HEK293 (cell line): ENCODE data around the gene USP24.

Experiments used
- EGR2 ChIP-seq: fragments of 450-650 bp; formaldehyde crosslinking; IDR thresholded peaks from 2 replicates; pipeline ENCODE4 v1.5.1; 2016; ENCODE audit warnings: low read depth, missing biosample characterization, missing genetic modification characterization
- GLI2 ChIP-seq: fragments of 450-650 bp; formaldehyde crosslinking; IDR thresholded peaks from 2 replicates; pipeline ENCODE4; 2017; ENCODE audit warnings: missing biosample characterization, missing genetic modification characterization, low read depth, borderline replicate concordance
- GLIS1 ChIP-seq: fragments of 450-650 bp; formaldehyde crosslinking; IDR thresholded peaks from 2 replicates; pipeline ENCODE4 v1.5.1; 2016; ENCODE audit warnings: missing biosample characterization, missing genetic modification characterization
- GLIS2 ChIP-seq: fragments of 450-650 bp; formaldehyde crosslinking; IDR thresholded peaks from 2 replicates; pipeline ENCODE4 v1.5.1; 2016; ENCODE audit warnings: missing biosample characterization, missing genetic modification characterization
- IKZF3 ChIP-seq: fragments of 450-650 bp; IDR thresholded peaks from 2 replicates; pipeline ENCODE4 v1.5.0; 2018; ENCODE audit warnings: missing biosample characterization, mild to moderate bottlenecking, missing genetic modification characterization, moderate library complexity
- KLF16 ChIP-seq: fragments of 450-650 bp; formaldehyde crosslinking; IDR thresholded peaks from 2 replicates; pipeline ENCODE4 v1.5.1; 2017; ENCODE audit warnings: missing biosample characterization, missing genetic modification characterization
- KLF9 ChIP-seq: fragments of 450-650 bp; formaldehyde crosslinking; IDR thresholded peaks from 2 replicates; pipeline ENCODE4 v1.5.1; 2016; ENCODE audit warnings: missing biosample characterization, missing genetic modification characterization, low read depth
- MYNN ChIP-seq: fragments of 450-650 bp; formaldehyde crosslinking; IDR thresholded peaks from 2 replicates; pipeline ENCODE4 v1.5.1; 2016; ENCODE audit warnings: missing biosample characterization, missing genetic modification characterization, borderline replicate concordance
- PRDM1 ChIP-seq: fragments of 450-650 bp; formaldehyde crosslinking; IDR thresholded peaks from 2 replicates; pipeline ENCODE4; 2016; ENCODE audit warnings: missing biosample characterization, missing genetic modification characterization
- SP3 ChIP-seq: fragments of 450-650 bp; formaldehyde crosslinking; IDR thresholded peaks from 2 replicates; pipeline ENCODE4 v1.5.1; 2016; ENCODE audit warnings: missing biosample characterization, missing genetic modification characterization
- WT1 ChIP-seq: fragments of 450-650 bp; formaldehyde crosslinking; IDR thresholded peaks from 2 replicates; pipeline ENCODE4 v1.5.1; 2016; ENCODE audit warnings: missing biosample characterization, missing genetic modification characterization
- ZBTB20 ChIP-seq: fragments of 450-650 bp; formaldehyde crosslinking; IDR thresholded peaks from 2 replicates; pipeline ENCODE4 v1.5.1; 2016; ENCODE audit warnings: missing biosample characterization, missing genetic modification characterization
- ZBTB21 ChIP-seq: fragments of 450-650 bp; formaldehyde crosslinking; IDR thresholded peaks from 2 replicates; pipeline ENCODE4 v1.5.1; 2017; ENCODE audit warnings: missing biosample characterization, missing genetic modification characterization
- ZFP41 ChIP-seq: fragments of 450-650 bp; formaldehyde crosslinking; IDR thresholded peaks from 2 replicates; pipeline ENCODE4 v1.5.1; 2016; ENCODE audit warnings: missing biosample characterization, missing genetic modification characterization, borderline replicate concordance
- ZNF175 ChIP-seq: fragments of 450-650 bp; formaldehyde crosslinking; IDR thresholded peaks from 2 replicates; pipeline ENCODE4 v1.5.1; 2016; ENCODE audit warnings: missing biosample characterization, missing genetic modification characterization
- ZNF184 ChIP-seq: fragments of 450-650 bp; IDR thresholded peaks from 2 replicates; pipeline ENCODE4 v1.5.1; 2018; ENCODE audit warnings: missing biosample characterization, mild to moderate bottlenecking, missing genetic modification characterization
- ZNF202 ChIP-seq: fragments of 450-650 bp; formaldehyde crosslinking; IDR thresholded peaks from 2 replicates; pipeline ENCODE4 v1.5.1; 2016; ENCODE audit warnings: missing biosample characterization, missing genetic modification characterization, borderline replicate concordance
- ZNF335 ChIP-seq: fragments of 450-650 bp; formaldehyde crosslinking; conservative IDR thresholded peaks from 2 replicates; pipeline ENCODE4 v1.5.1; 2016; ENCODE audit warnings: missing biosample characterization, missing genetic modification characterization
- ZNF341 ChIP-seq: fragments of 450-650 bp; formaldehyde crosslinking; IDR thresholded peaks from 2 replicates; pipeline ENCODE4; 2016; ENCODE audit warnings: low read depth, missing biosample characterization, missing genetic modification characterization
- ZNF423 ChIP-seq: fragments of 450-650 bp; formaldehyde crosslinking; IDR thresholded peaks from 2 replicates; pipeline ENCODE4 v1.5.1; 2016; ENCODE audit warnings: missing biosample characterization, missing genetic modification characterization
- ZNF501 ChIP-seq: fragments of 450-650 bp; formaldehyde crosslinking; IDR thresholded peaks from 2 replicates; pipeline ENCODE4 v1.5.1; 2016; ENCODE audit warnings: missing biosample characterization, missing genetic modification characterization
- ZNF513 ChIP-seq: fragments of 450-650 bp; IDR thresholded peaks from 2 replicates; pipeline ENCODE4 v1.5.1; 2018; ENCODE audit warnings: missing biosample characterization, missing genetic modification characterization
- ZNF529 ChIP-seq: fragments of 450-650 bp; formaldehyde crosslinking; IDR thresholded peaks from 2 replicates; pipeline ENCODE4 v1.5.1; 2017; ENCODE audit warnings: missing genetic modification characterization, missing biosample characterization; ENCODE audit not compliant: insufficient replicate concordance
- ZNF544 ChIP-seq: fragments of 450-650 bp; formaldehyde crosslinking; IDR thresholded peaks from 2 replicates; pipeline ENCODE4 v1.5.0; 2017; ENCODE audit warnings: missing biosample characterization, missing genetic modification characterization
- ZNF548 ChIP-seq: fragments of 450-650 bp; formaldehyde crosslinking; IDR thresholded peaks from 2 replicates; pipeline ENCODE4 v1.5.1; 2016; ENCODE audit warnings: missing biosample characterization, missing genetic modification characterization
- ZNF600 ChIP-seq: fragments of 450-650 bp; formaldehyde crosslinking; IDR thresholded peaks from 2 replicates; pipeline ENCODE4 v1.5.1; 2016; ENCODE audit warnings: missing biosample characterization, missing genetic modification characterization
- ZNF610 ChIP-seq: fragments of 450-650 bp; formaldehyde crosslinking; IDR thresholded peaks from 2 replicates; pipeline ENCODE4 v1.5.1; 2016; ENCODE audit warnings: missing biosample characterization, missing genetic modification characterization, borderline replicate concordance
- ZNF623 ChIP-seq: fragments of 450-650 bp; formaldehyde crosslinking; IDR thresholded peaks from 2 replicates; pipeline ENCODE4 v1.5.1; 2016; ENCODE audit warnings: missing biosample characterization, missing genetic modification characterization
- ZNF626 ChIP-seq: fragments of 450-650 bp; sonication (Bioruptor Pico); formaldehyde crosslinking; IDR thresholded peaks from 2 replicates; pipeline ENCODE4 v1.5.1; 2018; ENCODE audit warnings: missing biosample characterization, missing genetic modification characterization, inconsistent platforms
- ZNF677 ChIP-seq: fragments of 450-650 bp; IDR thresholded peaks from 2 replicates; pipeline ENCODE4 v1.5.0; 2018; ENCODE audit warnings: missing biosample characterization, mild to moderate bottlenecking, missing genetic modification characterization, moderate library complexity
- ZNF843 ChIP-seq: fragments of 450-650 bp; formaldehyde crosslinking; IDR thresholded peaks from 2 replicates; pipeline ENCODE4 v1.5.1; 2016; ENCODE audit warnings: missing biosample characterization, missing genetic modification characterization
- ZSCAN30 ChIP-seq: fragments of 450-650 bp; IDR thresholded peaks from 2 replicates; pipeline ENCODE4 v1.5.1; 2018; ENCODE audit warnings: missing biosample characterization, mild to moderate bottlenecking, missing genetic modification characterization, moderate library complexity
- TF ChIP-seq, protein P1 (sequence below): fragments of 450-650 bp; formaldehyde crosslinking; optimal IDR thresholded peaks from 2 replicates; pipeline ENCODE3; 2016; ENCODE audit warnings: missing biosample characterization, mild to moderate bottlenecking, missing genetic modification characterization
- TF ChIP-seq, protein P2 (sequence below): fragments of 450-650 bp; formaldehyde crosslinking; IDR thresholded peaks from 2 replicates; pipeline ENCODE4 v1.5.1; 2017; ENCODE audit warnings: missing biosample characterization, missing genetic modification characterization
- TF ChIP-seq, protein P3 (sequence below): fragments of 450-650 bp; formaldehyde crosslinking; IDR thresholded peaks from 2 replicates; pipeline ENCODE4 v1.5.1; 2016; ENCODE audit warnings: missing biosample characterization, missing genetic modification characterization

Gene USP24

DNA sequence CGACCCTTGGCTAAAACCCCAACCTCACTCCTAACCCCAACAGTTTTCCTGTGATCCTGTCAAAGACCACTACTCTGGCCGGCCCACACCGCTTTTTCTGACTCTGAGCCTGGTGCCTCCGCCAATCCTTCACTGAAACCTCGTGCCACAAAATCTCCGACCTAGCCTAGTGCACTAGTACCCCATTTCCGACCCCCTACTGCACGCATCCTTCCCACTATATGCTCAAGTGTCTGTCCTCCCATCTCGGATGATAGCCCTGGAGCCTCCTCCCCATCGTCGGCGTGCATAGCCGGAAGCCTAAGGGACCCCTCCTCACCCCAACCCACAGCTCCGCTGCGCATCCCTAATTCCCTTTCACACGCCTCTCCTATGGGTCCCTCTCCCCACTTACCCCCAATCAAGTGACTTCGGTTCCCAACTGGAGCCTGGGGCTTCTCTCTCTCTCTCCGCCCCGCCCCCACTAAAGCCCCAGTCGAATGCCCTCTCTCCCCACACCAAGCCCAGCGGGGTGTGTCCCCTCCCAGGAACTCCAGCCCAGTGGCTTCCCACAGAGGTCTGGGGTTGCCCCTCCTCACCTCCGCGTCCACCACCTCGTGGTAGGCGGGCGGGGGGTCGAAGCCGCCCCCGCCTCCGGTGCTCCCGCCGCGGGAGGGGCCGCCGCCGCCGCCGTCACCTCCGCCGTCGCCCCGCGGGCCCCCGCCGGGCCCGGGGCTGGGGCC, 791 bp downstream of the USP24 start (continued):
- TF ChIP-seq, protein P1, sequence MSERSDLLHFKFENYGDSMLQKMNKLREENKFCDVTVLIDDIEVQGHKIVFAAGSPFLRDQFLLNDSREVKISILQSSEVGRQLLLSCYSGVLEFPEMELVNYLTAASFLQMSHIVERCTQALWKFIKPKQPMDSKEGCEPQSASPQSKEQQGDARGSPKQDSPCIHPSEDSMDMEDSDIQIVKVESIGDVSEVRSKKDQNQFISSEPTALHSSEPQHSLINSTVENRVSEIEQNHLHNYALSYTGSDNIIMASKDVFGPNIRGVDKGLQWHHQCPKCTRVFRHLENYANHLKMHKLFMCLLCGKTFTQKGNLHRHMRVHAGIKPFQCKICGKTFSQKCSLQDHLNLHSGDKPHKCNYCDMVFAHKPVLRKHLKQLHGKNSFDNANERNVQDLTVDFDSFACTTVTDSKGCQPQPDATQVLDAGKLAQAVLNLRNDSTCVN (tag by site-specific recombination): peak; percentile 6
- TF ChIP-seq ZNF335 (peak; percentile 61), ZNF544 (tag by site-specific recombination) (no peak), ZNF600 (tag by site-specific recombination) (peak; percentile 32), MYNN (no peak), ZNF626 (tag by site-specific recombination) (no peak), KLF16 (tag by site-specific recombination) (peak; percentile 66; the same call in 1 of the 2 replicates), ZSCAN30 (no peak), EGR2 (tag by site-specific recombination) (peak; percentile 81), PRDM1 (tag by site-specific recombination) (peak; percentile 62; the same call in 1 of the 2 replicates), ZNF202 (no peak), ZNF423 (tag by site-specific recombination) (peak; percentile 90), ZNF610 (tag by site-specific recombination) (0 out of 2 replicates have a peak, but pooled peaks have one; percentile 33), KLF9 (tag by site-specific recombination) (peak; percentile 89), ZNF175 (tag by site-specific recombination) (no peak), ZNF341 (tag by site-specific recombination) (peak; percentile 16; the same call in 1 of the 2 replicates), WT1 (peak; percentile 90), ZNF843 (tag by site-specific recombination) (no peak), SP3 (tag by site-specific recombination) (peak; percentile 81), ZBTB21 (tag by site-specific recombination) (no peak), ZBTB20 (peak; percentile 69), ZNF677 (no peak), GLI2 (tag by site-specific recombination) (no peak), ZNF513 (tag by site-specific recombination) (no peak), ZFP41 (tag by site-specific recombination) (no peak), ZNF623 (no peak), GLIS2 (peak; percentile 98), IKZF3 (tag by site-specific recombination) (peak; percentile 78), ZNF501 (tag by site-specific recombination) (peak; percentile 74; the same call in 1 of the 2 replicates), ZNF184 (tag by site-specific recombination) (no peak), ZNF529 (tag by site-specific recombination) (no peak), GLIS1 (tag by site-specific recombination) (peak; percentile 93), ZNF548 (tag by site-specific recombination) (no peak)
- TF ChIP-seq, protein P2, sequence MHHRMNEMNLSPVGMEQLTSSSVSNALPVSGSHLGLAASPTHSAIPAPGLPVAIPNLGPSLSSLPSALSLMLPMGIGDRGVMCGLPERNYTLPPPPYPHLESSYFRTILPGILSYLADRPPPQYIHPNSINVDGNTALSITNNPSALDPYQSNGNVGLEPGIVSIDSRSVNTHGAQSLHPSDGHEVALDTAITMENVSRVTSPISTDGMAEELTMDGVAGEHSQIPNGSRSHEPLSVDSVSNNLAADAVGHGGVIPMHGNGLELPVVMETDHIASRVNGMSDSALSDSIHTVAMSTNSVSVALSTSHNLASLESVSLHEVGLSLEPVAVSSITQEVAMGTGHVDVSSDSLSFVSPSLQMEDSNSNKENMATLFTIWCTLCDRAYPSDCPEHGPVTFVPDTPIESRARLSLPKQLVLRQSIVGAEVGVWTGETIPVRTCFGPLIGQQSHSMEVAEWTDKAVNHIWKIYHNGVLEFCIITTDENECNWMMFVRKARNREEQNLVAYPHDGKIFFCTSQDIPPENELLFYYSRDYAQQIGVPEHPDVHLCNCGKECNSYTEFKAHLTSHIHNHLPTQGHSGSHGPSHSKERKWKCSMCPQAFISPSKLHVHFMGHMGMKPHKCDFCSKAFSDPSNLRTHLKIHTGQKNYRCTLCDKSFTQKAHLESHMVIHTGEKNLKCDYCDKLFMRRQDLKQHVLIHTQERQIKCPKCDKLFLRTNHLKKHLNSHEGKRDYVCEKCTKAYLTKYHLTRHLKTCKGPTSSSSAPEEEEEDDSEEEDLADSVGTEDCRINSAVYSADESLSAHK (tag by site-specific recombination): no peak
- TF ChIP-seq, protein P3, sequence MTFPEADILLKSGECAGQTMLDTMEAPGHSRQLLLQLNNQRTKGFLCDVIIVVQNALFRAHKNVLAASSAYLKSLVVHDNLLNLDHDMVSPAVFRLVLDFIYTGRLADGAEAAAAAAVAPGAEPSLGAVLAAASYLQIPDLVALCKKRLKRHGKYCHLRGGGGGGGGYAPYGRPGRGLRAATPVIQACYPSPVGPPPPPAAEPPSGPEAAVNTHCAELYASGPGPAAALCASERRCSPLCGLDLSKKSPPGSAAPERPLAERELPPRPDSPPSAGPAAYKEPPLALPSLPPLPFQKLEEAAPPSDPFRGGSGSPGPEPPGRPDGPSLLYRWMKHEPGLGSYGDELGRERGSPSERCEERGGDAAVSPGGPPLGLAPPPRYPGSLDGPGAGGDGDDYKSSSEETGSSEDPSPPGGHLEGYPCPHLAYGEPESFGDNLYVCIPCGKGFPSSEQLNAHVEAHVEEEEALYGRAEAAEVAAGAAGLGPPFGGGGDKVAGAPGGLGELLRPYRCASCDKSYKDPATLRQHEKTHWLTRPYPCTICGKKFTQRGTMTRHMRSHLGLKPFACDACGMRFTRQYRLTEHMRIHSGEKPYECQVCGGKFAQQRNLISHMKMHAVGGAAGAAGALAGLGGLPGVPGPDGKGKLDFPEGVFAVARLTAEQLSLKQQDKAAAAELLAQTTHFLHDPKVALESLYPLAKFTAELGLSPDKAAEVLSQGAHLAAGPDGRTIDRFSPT: peak; percentile 67; the same call in 1 of the 2 replicates
